ENCODE results near the gene SPTBN1.

The SPTBN1 gene

DNA sequence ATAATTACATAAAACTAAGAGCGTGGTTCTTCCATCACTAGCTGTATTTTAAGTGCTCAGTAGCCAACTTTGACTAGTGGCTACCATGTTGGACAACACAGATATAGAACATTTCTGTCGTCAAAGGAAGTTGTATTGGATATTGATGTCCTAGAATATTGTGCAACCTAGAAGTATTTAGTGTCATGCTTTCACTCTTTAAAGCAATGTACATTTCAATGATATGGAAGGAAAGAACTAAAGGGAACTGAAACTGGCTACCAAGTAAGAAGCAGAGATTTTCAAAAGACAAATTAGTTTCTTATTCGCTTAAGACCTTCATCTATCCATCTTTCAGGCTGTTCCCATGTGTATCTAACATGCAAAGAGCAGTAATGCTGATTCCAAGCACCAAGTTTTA, 182.0 kb downstream of the SPTBN1 start:
- DNase-seq = no peak

DNA sequence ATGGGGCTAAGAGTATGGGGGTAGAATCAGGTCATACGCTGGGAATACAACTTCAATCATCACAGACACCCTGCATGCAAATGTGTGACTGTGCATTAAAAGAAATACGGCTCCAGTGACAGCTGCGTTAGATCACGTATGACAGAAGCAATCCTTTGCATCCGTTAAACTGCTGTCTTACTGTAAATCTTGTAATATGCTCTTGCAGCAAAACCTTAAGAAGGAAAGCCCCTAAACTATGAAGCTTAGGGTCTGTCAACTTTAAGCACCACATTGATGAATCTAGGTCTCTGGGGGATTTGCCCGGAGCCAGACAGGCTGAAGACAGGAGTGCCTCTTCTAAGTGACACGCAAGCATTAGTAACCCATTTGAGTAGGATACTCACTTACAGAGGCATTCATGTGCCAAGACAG, 182.7 kb downstream of the SPTBN1 start:
- no peak for DNase-seq

DNA sequence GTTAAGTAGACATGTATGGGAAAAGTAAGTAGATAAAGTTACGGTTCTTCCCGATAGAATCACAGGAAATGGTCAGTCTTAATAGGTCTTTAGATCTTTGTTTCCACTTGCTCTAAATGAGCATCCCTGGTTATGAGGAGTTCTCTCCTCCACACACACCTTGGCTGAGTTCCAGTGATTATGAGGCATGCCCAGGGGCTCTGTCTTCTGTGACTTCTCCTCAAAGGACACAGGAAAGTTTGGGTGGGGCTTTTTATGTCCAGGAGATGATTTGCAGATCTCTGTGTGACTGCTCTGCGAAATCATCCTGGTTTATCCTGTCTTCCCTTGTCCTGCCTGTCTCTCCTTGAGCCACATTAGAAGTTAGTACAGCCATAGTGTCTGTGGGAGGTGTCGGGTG, 183.5 kb downstream of the SPTBN1 start:
- no peak for DNase-seq

DNA sequence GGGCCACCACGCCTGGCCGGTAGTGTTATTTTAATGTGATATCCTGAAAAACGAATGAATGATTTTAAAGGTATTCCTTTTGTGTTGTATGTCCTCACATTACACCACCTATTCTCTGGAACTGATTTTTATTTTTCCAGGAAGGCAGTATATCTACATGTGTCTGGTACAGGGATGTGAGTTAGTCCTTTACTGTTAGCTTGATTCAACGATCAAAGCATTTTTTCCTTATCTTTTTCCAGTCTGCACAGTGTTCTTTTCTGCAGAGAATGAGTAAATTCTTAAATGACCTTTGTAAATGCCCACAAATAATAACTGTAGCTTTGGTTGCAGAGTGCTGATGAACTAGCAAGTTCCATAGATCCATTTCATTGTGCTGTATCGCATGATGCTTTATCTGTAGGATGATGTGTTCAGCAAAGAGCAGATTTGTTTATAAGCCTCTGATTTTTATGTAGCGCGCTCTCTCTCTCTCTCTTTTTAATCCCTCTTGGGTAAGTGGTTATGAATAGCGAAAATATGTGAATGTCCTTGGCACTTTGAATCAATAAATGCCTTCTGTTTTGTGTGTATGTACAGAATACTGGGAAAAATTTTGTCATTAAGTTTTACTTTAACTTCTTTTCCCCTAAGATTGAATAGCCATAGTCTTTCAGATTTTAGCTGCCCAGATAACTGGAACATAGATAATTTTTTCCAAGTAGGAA, 184.9 kb downstream of the SPTBN1 start:
- no peak for DNase-seq

DNA sequence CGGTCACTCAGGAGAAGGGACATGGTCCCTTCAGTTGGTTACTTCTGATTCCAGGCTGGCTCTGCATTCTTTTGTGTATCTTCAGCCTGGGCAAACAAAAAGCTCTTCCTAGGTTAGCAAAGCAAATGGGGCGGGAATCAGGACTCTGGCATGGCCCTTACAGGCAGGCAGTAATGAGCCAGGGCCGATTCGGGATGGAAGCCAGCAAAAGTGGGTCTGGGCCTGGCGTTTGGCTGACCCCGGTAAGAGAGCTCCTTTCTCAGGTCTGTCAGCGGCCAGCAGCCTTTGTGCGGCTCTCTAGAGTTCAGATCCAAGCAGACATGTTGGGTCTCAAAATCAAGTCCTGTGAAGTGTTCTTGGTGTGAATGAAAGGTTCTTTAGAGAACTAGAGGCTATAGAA, 185.9 kb downstream of the SPTBN1 start:
- no peak for DNase-seq

DNA sequence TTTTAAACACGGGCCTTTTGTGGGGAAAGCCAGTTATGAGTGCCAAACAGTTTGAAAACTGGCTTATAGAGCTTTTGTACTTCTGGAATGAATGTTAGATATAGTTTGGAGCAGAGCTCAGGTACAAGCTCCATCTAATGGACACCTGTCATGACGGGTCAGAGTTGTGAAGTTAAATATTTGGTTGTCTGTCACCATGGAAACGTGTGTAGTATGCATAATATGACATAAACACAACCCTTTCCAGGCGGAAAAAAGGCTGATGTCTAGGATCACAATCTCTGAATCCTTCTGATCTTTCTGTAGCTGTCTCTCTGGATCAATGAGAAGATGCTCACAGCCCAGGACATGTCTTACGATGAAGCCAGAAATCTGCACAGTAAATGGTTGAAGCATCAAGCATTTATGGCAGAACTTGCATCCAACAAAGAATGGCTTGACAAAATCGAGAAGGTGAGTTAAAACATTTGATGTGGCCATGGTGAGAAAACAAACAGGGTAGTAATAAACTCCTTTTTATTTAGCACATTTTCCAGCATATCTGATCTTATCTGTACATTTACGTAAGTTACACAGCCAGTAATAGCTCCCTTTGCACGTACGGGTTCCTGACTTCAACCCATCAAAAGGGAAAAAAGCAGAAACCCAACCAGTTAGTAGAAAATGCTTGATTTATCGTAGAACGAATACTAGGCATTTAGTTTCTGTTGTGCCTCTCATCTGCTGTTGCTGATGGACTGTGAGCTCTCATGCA, 186.7 kb downstream of the SPTBN1 start:
- no peak for DNase-seq

DNA sequence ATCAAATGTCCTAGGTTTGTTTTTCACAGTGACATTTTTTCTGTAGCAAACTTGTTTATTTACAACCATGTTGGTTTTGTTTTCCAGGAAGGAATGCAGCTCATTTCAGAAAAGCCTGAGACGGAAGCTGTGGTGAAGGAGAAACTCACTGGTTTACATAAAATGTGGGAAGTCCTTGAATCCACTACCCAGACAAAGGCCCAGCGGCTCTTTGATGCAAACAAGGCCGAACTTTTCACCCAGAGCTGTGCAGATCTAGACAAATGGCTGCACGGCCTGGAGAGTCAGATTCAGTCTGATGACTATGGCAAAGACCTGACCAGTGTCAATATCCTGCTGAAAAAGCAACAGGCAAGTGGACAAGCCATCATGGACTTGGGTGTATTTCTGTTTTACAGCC, 188.1 kb downstream of the SPTBN1 start:
- no peak for DNase-seq

DNA sequence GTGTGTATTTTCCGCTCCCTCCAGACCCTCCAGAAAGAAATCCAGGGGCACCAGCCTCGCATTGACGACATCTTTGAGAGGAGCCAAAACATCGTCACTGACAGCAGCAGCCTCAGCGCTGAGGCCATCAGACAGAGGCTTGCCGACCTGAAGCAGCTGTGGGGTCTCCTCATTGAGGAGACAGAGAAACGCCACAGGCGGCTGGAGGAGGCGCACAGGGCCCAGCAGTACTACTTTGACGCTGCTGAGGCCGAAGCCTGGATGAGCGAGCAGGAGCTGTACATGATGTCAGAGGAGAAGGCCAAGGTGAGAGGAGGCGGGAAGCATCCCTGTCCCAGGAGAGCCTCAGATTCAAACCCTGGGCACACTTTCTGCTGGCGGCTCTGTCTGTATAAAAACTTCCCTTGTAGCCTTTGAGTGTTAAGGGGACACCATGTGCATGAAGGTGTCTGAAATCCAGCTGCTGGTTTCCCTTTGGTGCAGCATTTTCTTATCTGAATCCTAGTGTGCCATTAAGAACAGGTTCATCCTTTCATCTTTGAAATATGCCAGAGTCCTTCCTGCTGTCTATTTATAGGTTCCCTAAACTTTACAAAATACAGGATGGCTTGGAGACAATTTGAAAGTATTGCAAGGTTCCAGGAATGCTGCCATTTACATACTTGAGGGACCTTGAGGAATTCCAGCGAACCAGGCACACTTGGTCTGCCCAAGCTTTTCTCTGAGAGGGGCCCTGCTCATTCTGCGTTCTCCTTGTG, 190.2 kb downstream of the SPTBN1 start:
- DNase-seq = no peak

DNA sequence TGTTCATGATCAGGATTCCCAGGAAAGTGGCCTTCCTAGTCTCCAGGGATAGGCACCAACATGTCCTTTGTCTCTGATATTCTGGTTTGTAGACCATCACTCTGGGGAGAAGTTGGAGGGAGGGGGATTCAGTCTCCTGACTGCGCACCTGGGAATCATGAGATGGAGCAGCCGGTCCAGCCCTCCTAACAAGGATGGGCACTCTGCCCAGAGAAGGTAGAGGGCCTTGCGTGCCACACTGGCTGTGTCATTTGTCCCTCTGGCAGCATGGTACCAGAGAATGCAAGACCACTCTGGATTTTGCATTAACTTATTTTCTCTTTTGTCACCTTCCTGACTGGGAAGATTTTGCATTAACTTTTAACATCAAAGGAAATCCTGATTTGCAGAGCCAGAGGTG, 192.1 kb downstream of the SPTBN1 start:
- no peak for DNase-seq

DNA sequence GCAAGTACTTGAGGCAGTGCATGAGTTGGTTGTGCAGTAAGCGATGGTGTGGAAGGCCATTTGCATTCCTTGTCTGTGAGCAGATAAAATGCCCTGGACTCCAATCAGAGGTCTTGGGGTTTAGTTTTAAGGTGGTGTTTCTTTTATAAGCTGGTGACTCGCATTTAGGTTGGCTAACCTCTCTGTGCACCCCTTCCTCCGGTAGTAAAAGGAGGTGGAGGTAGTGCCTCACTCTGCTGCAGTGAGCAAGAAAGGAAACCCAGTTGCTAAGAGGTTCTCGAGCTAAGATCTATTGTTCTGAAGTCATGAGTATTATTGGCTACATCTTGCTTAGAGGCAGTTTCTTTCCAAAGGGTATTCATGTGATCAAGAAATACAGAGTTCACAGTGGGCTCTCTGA, 193.1 kb downstream of the SPTBN1 start:
- no peak for DNase-seq

DNA sequence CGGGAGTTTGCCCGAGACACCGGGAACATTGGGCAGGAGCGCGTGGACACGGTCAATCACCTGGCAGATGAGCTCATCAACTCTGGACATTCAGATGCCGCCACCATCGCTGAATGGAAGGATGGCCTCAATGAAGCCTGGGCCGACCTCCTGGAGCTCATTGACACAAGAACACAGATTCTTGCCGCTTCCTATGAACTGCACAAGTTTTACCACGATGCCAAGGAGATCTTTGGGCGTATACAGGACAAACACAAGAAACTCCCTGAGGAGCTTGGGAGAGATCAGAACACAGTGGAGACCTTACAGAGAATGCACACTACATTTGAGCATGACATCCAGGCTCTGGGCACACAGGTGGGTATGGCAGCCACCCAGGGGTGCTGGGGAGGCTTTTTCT, 193.5 kb downstream of the SPTBN1 start:
- no peak for DNase-seq

DNA sequence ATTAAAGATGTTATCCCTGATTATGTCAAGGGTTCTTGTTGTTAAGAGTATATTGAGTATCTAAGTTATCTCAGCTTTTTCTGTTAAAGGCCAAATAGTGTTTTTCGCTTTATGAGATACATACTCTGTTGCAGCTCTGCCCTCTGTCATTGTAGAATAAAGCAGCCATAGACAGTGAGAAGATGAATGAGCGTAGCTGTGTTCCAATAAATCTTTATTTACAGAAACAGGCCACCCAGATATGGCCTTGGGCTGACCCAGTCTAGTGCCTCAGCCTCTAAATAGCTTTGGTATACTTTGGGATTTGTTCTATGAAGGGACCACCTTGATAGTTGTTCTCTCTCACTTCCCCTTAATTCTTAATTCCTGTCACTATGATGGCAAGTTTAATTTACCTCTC, 194.5 kb downstream of the SPTBN1 start:
- no peak for DNase-seq

DNA sequence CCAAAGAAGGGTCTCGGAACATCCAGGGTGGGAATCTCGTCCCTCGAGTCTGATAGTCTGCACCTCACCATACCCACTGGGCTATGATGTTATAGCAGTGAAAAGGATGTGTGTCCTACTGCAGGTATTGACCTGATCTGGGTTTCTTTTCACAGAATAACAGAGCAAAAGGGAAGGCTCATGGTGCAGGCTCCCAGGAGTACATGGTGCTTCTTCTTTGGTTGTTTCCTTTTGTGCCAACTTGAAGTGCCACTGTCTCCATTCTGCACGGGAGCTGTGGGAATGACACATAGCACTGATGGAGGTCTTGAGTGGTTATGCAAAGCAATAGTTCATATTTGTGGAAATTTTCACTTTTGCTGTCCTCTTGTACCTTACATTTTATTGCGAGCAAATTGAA, 195.2 kb downstream of the SPTBN1 start:
- DNase-seq = no peak

DNA sequence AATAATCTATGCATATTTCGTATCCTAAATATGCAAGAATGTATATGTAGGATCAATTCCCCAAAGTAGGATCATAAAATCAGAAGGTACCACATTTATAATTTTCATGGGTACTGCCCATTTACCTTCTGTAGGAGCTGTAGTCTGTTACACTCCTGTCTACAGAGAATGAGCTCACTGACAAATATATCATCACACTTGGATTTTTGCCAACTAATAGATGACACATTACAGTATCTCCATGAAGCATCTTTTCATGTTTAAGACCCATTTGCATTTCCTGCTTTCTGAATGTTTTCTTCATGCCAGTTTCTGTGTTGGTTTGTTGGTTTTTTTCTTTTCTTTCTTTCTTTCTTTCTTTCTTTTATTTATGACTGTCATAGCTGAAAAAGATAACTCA, 196.4 kb downstream of the SPTBN1 start:
- no peak for DNase-seq

DNA sequence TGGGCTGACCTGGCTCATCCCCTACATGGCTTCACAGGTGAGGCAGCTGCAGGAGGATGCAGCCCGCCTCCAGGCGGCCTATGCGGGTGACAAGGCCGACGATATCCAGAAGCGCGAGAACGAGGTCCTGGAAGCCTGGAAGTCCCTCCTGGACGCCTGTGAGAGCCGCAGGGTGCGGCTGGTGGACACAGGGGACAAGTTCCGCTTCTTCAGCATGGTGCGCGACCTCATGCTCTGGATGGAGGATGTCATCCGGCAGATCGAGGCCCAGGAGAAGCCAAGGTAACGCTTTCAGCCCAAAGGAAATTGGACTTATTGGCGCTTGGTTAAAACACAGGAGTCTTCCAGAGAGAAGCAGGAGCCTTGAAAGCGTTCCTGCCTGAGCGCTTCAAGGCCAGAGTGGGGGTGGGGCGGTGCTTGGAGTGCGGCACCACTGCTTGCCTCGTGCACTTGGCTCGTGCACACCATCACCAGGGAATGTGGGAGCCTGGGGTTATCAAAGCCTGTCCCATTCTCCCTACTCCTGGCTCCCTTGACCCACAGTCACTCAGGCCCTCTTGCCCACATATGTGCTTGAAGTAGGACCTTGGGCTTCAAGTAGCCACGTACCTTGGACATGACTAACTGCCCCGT, 197.6 kb downstream of the SPTBN1 start:
- no peak for DNase-seq

DNA sequence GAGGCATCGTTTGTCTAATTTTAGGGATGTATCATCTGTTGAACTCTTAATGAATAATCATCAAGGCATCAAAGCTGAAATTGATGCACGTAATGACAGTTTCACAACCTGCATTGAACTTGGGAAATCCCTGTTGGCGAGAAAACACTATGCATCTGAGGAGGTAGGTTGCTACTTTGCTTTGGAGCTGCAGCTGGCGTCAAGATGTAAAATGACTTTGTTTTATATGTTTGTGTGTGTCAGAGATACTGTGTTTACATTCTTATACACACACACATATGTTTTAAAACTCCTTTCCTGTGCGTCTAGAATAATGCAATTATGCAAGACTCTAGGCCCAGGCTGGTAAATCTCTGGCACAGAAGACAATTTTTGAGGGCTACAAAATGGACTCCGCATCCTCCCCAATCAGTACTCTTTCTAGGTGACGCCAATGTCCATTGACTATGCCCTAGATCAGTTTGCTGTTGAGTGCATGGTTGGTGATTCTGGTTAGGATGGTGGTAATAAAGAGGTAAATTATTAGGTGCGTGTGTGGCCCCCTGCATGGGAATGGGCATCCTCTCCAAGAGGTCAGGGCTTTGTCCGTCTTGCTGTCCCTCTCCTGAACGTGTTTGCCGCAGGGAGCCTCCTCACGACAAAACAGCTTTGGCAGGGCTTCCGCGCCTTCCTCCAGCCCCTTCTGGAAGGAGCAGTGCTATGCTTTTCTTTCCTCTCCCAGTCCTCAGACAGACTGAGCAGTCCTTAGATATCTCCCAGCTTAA, 199.1 kb downstream of the SPTBN1 start:
- DNase-seq = no peak

DNA sequence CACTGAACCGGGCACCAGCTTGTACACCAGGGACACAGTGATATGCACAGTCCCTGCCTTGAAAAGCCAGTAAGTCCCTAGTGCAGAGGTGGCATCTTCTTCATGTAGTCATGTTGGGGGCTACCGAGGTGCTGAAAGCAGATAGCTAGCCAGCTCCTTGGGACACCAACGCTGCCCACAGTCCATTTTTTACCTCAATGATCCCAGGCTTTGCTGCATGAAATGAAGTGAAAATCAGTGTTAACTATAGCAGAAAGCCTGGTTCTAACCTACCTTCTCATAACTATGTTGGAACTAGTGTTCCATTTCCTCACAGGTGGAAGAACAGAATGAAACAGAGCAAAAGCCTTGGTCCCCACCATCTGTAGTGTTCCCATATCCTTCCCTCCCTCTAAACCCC, 200.7 kb downstream of the SPTBN1 start:
- DNase-seq = no peak

DNA sequence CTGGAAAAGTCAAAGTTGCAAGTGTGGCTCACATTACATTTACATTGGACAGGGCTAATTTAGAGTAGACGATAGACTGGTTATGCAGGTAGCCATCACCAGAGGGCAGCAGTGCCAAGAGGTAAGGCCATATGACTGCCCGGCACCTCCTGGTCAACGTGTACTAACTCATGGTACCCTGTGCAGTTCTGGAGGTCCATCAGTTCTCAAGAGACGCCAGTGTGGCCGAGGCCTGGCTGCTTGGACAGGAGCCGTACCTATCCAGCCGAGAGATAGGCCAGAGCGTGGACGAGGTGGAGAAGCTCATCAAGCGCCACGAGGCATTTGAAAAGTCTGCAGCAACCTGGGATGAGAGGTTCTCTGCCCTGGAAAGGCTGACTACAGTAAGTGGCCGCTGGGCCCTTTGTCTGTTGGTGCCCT, 201.5 kb downstream of the SPTBN1 start:
- DNase-seq = no peak

DNA sequence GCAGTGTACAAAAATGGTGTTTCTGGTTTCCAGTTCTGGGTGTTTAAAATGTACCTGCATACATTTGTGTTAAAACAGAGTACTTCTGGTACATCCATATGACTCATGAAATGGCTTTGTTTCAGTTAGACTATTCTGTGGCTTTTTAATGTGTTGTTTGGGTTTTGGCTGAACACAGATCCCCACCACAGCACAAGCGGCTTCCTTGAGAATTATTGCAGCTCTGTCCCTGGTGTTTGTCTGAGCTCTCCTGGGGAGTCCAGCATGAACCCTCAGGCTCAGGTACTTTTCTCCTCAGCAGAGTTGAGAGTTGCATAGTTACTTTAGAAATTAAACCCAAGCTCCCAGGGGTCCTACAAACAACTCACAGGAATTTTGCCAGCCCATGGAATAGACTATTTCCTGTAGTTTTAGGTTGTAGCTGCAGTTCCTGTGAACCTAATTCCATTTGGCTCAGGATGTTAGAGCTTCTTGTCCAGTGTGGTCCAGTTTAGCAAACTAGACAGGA, 202.5 kb downstream of the SPTBN1 start:
- no peak for DNase-seq

DNA sequence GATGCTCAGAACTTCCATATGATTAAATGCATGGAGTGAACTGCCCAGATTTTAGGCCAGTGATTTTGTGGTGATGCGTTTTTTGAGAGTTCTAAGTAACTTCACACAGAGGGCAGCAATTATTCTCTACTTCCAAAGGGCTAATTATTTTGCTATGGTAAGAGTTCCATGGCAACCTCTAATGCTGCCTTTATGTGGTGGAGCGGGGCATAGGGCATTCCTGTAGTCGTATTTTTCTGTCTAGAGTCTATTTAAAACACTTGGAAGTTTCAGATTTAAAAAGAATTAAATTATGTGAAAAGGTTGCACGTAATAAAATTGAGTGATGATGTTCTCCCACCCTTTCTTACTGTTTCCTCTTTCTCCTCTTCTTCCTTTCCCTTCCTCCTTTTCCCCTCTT, 203.4 kb downstream of the SPTBN1 start:
- DNase-seq = no peak

DNA sequence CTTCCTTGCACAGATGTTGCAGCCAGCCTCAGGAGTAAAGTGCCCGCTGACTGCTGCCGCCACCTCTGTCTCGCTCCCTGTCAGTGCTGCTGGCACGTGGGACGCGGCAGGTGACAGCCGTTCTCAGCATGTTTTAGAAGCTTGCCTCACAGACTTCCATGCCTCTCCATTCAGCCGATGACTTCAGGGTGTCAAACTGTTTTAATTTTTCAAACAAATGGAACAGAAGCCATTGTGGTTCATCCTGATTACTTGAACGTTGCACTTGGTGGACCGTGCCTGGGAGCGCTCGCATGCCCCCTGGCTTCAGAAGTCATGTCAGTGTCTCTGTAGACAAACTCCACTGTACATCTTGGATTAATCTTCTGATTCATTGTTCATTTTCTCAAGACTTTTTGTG, 204.6 kb downstream of the SPTBN1 start:
- no peak for DNase-seq

DNA sequence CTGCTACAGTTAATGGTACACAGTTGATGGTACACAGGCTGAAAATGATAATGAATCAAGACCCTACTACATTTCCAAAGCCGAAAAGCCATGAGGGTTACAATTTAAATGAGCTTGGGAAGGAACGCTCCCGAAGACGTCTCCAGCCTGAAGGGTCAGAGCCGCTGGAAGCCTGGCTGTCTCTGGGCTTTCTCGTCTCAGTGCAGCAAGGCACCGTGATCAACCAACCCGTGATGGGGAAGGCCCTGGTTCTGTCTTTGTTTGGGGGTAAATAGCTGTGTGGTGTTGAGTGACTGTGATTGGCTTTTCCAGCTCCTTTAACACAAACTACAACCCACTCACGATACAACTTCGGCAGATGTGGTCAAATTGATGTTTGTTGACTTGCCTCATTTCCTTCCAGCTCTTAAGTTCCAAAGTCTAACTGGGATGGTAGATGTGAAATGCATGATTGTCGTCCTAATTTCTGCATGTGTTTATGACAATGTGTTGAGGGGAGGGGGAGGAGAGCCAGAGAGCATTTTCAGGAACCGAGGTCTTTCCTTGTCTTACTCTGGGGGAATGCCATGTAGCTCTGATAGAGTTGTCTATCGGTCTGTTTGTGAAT, 207.4 kb downstream of the SPTBN1 start:
- DNase-seq = no peak

Measured in NCI-H1694 treated with DMSO at 0.1 percent for 48 hours (cell line).